Raji (cell line): ENCODE data around the gene STK32B.

Source experiments
- POLR2A ChIP-seq: IDR thresholded peaks from 2 replicates; pipeline ENCODE4 v1.6.1; 2011; ENCODE audit warnings: low read depth, low read length, control low read depth; ENCODE audit not compliant: insufficient read depth

STK32B gene

DNA sequence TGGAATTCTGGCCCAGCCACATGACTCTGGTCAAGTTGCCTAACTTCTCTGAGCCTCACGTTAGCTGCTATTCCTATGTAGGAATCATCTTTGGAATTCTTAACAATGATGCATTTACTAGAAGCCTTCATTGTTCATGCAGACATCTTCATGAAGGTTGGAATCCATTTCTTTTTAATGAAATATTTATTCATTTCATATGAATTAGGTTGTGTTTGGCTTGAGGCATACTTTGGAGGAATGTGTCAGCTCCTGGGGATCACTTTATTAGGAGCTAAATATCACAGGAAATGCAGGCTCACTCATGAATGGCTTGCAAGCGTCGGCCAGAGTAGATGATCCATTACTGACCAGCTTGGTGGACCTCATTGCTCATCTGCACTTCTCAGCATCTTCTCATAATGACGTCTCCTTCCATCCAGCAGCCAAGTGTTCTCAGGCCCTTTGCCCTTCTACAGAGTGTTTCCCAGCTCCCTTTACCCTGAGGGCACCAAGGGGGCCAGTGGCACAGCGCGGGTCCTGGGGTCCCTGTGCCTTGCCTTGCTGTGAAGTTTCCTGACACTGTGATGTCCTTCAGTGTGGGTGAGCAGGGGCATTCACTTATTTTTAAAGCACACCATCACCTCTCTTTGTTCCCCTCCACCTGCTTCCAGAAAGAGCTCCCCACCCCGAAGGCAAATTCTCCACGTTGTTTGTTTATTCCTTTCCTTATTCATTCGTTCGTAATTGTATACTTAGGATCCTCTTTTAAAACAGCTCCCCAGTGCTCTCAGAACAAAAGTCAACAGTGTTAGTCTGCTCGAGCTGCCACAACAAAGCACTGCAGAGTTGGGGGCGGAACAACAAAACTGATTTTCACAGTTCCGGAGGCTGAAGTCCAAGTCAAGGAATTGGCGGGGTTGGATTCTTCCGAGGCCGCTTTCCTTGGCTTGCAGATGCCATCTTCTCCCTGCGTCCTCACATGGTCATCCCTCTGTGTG, 106.8 kb downstream of the STK32B start:
- no peak for TF ChIP-seq POLR2A

- no peak for TF ChIP-seq POLR2A
Measured at GRCh38 chr4:5158825-5159224, 107.5 kb downstream of the STK32B start.

GRCh38 chr4:5160668-5161067, 109.4 kb downstream of the STK32B start:
- TF ChIP-seq POLR2A = no peak

- no peak for TF ChIP-seq POLR2A
Measured at GRCh38 chr4:5162909-5163508, 111.7 kb downstream of the STK32B start.

DNA sequence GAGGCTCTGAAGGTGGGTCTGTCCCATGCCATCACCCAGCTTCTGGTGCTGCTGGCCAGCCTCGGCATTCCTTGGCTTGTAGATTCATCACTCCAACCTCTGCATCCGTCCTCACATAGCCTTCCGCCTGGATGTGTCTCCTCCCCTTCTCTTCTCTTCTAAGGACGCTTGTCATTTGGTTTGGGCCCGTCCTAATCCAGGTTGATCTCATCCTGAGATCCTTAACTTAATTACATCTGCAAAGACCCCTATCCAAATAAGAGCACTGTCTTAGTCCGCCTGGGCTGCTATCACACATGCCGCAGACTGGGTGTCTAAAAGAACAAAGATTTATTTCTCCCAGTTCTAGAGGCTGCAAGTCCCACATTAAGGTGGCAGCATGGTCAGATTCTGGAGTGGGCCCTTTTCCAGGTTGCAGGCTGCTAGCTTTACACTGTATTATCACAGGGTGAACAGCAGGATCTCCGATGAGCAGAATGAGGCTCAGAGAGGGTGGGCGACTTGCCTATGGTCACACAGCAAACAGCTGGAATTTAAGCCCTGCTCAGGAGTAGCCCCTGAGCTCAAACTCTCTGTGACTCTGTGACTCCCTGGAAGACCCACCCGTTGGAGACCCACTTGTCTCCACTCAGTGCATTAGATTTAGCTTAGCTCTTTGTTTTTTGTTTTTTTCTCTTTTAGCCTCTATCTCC, 113.1 kb downstream of the STK32B start:
- no peak for TF ChIP-seq POLR2A

- TF ChIP-seq POLR2A = no peak
Measured at GRCh38 chr4:5165420-5166369, 114.4 kb downstream of the STK32B start.

DNA sequence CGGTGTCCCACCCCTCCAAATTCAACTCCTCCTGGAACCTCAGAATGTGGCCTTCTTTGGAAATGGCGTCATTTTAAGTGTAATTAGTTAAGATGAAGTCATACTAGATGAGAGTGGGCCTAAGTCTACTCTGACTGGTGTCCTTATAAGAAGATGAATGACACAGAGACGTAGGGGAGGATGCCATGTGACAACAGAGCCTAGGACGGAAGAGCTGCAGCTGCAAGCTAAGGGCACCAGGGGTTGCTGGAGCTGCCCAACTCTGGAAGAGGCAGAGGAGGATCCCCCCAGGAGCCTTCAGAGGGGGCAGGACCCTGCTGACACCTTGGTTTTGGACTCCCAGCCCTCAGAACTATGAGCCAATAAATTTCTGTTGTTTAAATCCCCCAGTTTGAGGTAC, 115.1 kb downstream of the STK32B start:
- TF ChIP-seq POLR2A = no peak

- TF ChIP-seq POLR2A = no peak
Measured at GRCh38 chr4:5168891-5169290, 117.6 kb downstream of the STK32B start.

GRCh38 chr4:5184606-5185005, 133.3 kb downstream of the STK32B start:
- no peak for TF ChIP-seq POLR2A

- TF ChIP-seq POLR2A = no peak
Measured at GRCh38 chr4:5185551-5185950, 134.3 kb downstream of the STK32B start.

- no peak for TF ChIP-seq POLR2A
Measured at GRCh38 chr4:5186271-5187064, 135.2 kb downstream of the STK32B start.

- no peak for TF ChIP-seq POLR2A
Measured at GRCh38 chr4:5188130-5188529, 136.8 kb downstream of the STK32B start.

GRCh38 chr4:5191831-5192230, 140.6 kb downstream of the STK32B start:
- TF ChIP-seq POLR2A = no peak

- no peak for TF ChIP-seq POLR2A
Measured at GRCh38 chr4:5192271-5192670, 141.0 kb downstream of the STK32B start.
